NCI-H146 treated with DMSO at 0.1 percent for 48 hours (cell line): Measurements from ENCODE around the gene ZNF655.
"Not testable (repeated sequence)": the region's sequence is repeated elsewhere in the genome, so short reads cannot be mapped to it uniquely, and the experiment has no call there.

Source experiments
- DNase-seq: peaks from one replicate; lab custom pipeline; 2025; ENCODE audit not compliant: unreplicated experiment; lab: John Stamatoyannopoulos, UW

Gene ZNF655

DNA sequence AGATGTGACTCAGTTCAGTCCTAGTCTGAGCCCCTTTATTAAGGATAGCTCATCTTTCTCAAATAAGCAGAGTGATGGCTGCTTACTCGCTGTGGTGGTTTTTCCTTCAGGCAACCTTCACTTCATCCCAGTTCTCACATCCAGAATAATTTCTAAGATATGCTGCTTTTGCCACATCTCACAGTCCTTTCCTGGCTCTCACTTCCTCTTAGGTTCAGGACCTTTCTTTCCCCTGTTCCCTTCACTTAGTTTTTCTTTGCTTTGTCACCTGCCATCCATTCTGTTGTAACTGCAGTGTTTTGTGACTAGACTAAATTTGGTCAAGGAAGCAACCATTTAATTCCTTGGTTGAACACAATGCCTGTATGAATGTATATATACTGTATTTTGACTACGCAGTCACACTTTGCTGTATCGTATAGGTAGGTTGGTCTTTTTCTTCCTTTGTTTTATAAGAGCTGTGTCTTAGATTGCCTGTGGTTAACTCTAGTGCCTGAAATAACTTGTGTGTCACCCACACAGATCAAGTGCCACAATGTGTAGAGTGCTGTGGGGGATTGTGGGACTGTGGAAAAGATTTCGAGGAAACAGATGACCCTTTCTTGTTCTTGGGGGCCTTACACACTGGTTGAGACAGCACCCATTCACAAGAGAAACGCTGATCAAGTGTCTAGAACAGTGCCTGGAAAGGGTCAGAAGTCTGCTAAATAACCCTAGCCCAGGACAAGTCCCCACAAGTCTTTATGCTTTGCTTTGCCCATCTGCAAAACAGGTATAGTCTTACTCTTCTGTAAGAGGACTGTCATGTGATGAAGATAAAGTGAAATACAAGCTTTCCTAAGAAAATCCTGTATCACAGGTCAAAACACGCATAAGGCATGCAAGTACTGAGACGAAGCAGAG lies 2.6 kb downstream of the ZNF655 start:
- no peak for DNase-seq

DNA sequence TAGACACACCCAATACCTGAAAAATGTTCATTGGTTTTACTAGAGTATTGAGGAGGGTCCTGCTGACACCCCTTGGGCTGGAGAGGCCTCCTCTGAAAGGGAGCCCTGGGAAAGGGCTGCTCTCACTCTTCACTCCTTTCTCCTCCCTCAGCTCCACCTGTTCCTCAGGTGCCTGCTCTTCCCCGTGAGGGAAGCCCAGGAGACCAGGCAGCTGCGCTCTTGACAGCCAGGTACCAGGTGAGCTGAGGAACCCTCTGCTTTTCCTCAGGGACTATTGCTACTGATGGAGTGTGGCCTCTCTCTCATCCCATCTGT lies 3.3 kb downstream of the ZNF655 start:
- no peak for DNase-seq

DNA sequence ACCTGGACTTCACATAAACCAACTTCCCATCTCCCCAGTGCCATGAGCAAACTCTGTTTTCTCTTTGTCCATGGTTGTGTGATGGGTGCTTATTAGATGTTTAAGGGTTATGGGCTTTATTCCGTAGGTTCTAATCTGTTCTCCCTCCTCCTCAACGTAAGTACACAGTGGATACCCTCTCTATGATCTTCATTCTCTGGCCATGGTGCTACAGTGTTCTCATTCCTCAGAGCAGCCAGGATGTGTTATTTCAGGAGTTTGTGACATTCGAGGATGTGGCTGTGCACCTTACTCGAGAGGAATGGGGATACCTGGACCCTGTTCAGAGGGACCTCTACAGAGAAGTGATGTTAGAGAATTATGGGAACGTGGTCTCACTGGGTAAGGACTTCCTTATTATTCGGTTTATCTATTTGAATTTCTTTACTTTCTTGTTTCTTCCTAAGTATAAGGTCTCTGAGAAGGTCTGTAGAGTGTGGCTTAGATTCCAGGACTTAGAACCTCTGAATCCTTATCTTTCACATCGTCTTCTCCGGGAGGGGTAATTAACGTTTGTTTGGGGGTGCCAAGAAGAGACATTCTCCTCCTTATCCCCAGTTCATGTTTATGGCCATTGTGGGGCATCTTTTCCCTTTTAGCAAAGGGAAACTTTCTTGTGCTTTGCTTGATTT lies 3.8 kb downstream of the ZNF655 start:
- DNase-seq: no peak

DNA sequence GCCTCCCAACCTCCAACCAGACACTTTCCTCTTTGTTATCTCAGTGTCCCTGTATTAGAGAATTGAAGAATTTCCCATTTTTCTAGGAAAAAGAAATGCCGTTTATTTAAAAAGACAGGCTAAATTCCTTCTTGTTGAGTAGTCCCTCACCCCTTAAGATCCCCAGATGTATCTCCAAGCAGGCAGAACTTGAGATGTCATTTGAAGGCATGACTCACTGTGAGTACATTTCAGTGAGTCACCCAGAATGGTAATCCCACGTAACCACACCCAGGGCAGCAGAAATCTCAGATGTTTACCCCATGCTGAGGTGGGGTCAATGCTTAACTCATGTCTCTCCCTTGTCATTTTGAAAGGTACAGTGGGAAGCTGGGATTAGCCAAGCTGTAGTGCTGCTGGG lies 4.4 kb downstream of the ZNF655 start:
- no peak for DNase-seq

DNA sequence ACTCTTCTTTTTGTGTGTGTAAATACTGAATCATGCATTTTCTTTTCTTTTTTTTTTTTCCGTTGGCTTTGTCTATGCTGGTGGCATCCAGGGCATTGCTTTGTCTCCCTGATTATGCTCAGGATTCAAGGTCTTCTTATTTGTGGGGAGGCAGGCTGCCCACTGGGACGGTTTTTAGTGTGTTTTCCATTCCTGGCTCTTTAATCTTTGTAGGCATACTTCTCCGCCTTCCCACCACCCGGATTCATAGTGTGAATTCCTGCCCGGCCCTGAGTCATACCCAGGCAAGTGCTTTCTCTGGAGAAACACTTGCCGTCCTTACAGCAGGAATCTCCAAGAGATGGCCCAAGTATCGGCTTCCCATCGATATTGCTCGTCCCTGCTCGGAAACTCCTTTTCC lies 5.2 kb downstream of the ZNF655 start:
- no peak for DNase-seq

DNA sequence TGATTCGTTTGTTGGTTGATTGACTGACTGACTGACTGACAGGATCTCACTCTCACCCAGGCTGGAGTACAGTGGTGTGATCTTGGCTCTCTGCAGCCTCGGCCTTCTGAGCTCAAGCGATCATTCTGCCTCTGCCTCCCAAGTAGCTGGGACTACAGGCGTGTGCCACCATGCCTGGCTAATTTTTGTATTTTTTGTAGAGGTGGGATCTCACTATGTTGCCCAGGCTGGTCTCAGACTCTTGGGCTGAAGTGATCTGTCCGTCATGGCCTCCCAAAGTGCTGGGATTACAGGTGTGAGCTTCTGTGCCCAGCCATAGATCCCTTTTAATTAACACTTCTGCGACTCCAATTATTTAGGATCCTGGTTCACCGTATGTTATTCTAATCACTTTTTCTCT lies 10.3 kb downstream of the ZNF655 start:
- not testable (repeated sequence) for DNase-seq

DNA sequence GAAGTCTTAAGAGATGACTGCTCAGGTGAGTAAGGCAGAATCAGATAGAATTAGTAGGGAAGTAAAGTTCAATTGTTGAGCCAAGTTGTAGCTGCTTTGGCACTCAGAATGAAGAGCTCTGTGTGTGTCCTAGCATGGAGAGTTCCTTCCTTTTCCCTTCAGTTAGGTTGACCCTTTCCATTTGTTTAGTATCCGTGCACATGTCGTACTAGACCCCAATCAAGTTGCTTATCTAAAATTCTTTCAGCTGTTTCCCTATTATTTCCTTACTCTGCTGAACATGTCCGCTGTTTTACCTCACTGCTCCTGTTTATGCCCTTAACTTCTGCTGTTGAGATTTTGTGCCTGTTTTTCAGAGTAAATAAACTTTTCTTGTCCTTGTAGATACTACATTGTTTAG lies 13.3 kb downstream of the ZNF655 start:
- DNase-seq: no peak

DNA sequence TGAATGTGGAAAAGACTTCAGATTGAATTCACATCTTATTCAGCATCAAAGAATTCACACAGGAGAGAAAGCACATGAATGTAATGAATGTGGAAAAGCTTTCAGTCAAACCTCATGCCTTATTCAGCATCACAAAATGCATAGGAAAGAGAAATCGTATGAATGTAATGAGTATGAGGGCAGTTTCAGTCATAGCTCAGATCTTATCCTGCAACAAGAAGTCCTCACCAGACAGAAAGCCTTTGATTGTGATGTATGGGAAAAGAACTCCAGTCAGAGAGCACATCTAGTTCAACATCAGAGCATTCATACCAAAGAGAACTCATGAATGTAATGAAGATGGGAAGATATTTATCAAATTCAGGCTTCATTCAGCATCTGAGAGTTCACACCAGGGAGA lies 14.8 kb downstream of the ZNF655 start:
- DNase-seq: no peak

DNA sequence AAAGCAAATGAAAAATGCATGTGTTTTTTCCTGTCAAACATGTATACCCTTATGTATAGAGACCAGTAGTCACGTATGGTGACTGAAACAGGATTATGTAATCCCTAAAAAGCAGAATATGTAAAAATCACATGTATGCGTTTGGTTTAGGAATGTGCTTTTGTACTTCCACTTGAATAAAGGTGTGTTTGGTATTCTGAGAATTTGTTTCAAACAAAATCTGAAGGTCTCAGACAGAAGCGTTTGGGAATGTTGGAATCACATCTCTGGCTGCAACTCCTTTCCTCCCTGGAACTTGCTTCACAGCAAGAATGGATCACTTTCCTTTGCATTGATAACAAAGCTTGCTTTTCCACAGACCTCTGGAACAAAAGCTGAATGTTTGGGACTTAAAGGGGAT lies 17.8 kb downstream of the ZNF655 start:
- DNase-seq: no peak

DNA sequence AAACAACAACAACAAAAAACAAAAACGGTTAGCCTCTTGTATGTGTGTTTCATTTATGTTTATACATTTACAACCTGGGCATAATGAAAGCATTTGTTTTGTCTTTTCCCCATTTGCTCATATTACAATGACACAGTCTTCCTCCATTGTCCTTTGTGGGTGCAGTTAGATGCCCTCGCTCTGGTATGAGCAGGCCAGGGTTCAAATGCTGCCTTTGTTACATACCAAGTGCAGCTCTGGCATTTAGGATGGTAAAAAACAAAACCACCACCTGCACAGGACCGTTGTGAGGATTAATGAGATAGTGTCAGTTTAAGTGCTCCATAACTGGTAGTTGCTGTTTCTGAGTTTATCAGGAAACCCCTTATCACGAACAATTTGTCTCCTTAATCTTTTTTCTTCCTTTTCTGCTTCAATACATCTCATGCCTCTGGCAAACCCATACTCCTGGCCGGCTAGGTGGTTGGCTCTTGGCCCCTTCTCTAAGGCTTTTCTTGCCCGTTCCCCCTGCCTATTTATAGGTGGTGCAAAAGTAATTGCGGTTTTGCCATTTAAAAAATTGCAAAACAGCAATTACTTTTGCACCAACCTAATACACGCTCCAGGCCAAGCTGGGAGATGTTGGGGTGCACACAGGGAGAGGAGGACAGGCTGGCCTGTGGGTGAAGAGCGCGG lies 21.0 kb downstream of the ZNF655 start:
- no peak for DNase-seq

DNA sequence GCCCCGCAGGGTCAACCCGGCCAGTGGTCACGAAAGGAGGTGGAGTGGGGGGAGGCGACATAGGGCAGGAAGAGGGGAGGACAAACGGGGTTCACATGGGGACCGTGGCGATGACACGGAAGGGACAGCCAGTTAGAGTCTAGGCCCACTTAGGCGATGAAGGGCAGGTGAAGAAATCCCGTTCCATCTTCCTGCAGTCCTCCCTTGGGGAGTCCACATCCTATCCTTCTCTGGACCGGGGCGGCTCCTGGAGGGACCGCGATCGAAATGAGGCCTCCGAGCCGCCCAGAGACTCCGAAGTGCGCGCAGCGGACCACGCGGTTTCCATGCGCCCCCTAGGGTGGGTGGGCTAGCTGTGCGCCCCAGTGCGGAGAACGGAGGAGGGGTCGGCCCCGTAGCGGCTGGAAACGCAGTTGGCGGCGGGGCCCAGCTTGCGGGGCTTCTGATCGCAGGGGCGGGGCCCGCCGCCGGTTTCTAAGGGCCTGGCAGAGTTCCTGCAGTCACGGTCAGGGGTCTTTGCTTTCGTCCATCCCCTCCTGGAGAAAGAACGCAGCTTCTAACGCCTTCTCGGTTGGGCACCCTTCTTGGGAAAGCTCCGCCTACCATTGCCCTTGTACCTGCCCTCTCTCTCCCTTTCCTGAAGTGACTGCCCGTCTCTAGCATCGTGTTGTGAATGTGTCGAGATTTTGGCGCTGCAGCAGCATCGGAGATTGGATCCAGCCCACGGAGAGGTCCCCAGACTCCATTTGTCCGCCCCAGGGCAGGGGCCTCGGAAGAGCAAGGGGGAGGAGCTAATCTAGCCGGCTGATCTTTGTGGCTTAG lies 21.7 kb downstream of the ZNF655 start:
- peak; percentile 43 for DNase-seq

DNA sequence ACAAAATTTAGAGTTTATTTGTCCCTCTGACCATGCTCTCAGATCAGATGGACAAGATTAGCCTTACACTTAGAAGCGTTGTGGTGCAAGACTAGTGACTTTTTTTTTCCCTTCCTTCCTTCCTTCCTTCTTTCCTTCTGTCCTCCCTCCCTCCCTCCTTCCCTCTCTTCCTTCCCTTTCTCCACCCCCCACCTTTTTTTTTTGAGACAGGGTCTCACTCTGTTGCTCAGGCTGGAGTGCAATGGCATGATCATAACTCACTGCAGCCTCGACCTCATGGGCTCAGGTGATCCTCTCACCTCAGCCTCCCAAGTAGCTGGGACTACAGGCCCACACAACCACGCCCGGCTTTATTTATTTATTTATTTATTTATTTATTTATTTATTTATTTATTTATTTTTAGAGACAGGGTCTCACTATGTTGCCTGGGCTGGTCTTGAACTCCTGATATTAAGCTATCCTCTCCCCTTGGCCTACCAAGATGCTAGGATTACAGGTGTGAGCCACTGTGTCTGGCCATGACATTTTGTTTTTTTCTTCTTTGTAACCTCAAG lies 22.4 kb downstream of the ZNF655 start:
- not testable (repeated sequence) for DNase-seq

DNA sequence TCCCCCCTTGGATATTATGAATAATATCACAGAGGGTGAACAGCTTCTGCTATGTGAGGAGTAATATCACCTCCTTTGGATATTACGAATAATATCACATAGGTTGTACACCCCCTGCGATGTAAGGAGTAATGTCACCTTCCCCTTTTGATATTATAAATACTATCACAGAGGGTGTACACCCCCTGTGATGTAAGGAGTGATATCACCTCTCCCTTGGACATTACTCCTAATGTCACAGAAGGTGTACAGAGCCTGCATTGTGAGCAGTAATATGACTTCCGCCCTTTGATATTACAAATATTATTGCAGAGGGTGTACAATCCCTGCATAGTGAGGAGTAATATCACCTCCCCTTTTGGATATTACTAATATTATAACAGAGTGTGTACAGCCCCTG lies 30.4 kb downstream of the ZNF655 start:
- DNase-seq: no peak

DNA sequence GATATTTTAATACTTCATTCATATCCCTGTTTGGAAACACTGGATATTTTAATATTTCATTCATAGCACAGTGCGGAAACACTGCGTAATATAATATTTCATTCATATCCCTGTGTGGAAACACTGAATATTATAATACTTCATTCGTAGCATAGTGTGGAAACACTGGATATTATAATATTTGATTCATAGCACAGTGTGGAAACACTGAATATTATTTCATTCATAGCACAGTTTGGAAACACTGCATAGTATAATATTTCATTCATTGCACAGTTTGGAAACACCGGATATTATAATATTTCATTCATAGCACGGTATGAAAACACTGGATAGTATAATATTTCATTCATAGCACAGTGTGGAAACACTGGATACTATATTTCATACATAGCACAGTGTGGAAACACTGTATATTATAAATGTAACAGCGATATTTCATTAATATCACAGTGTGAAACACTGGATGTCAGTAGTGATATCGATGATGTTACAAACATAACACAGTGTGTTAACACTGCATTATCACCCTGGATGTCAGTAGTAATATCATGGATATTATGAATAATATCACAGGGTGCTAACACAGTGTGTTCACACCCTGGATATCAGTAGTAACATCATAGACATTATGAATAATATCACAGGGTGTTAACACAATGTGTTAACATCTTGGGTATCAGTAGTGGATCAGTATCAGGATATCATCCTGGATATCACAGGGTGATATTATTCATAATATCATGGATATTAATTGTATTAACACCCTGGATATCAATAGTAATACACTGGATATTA lies 36.7 kb downstream of the ZNF655 start:
- no peak for DNase-seq

DNA sequence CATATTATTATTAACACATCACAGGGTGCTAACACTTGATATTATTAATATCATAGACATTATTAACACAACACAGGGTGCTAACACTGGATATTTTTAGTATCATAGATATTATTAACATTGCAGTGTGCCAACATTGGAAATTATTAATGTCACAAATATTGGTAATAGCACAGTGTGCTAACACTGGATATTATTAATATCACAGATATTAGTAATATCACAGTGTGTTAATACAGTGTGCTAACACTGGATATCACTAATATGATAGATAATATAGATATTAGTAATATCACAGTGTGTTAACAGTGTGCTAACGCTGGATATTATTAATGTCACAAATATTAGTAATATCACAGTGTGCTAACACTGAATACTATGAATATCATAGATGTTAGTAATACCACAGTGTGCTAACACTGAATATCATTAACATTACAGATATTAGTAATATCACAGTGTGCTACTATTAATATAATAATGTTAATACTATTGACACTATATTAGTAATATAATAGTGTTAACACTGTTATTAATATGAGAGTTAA lies 38.0 kb downstream of the ZNF655 start:
- no peak for DNase-seq

DNA sequence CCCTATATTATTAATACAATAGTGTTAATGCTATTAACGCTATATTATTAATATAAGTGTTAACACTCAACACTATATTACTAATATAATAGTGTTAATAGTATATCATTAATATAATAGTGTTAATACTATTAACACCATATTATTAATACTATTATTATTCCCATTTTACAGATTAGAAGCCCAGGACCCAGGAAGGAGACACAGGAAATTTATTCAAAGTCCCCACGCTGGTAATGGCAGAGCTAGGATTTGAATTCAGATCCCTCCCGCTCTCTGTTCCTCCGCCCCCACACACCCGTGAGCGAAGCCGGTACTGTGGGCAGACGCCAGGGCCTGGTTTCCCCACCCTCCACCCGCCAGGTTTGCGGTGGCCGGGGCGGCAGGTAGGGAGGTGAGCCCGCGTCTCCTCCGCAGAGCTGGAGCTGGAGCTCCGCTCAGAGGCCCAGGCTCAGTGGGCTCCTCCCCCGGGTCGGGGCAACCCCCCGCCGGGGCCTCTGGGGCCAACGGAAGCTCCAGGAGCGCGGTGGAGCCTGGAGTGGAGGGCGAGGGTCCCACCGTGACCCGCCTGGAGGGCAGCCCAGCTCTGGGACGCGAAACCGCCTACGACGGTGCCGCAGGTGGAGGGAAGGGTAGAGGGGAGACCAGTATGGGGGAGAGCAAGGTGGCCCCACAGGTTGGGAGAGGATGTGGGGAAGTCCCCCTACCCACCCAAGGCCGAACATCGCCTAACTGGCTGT lies 39.5 kb downstream of the ZNF655 start, which contains the start of gene TMEM225B:
TMEM225B (plus strand) TSS at position 506 of the 740 bp plus-strand sequence. CDS start 6,122 bp downstream, outside the sequence.
- no peak for DNase-seq

DNA sequence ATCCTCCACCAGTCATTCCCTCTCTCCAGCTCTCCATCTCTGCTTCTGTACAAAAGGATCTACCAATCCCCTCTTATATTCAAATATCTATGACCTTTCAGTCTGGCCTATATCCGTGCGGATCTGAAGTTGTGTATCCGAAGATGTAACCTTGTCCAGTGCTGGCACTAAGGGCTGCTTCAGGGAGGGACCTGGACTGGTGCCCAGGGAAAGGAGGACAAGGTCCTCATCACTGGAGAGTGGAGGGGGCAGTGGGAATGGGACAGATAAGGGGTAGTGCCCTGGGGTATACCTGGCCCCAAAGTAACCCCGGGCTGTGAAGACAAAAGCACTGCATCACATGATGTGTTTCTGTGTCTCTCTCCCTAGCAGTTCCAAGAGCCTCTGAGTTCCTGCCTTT lies 41.4 kb downstream of the ZNF655 start:
- no peak for DNase-seq

DNA sequence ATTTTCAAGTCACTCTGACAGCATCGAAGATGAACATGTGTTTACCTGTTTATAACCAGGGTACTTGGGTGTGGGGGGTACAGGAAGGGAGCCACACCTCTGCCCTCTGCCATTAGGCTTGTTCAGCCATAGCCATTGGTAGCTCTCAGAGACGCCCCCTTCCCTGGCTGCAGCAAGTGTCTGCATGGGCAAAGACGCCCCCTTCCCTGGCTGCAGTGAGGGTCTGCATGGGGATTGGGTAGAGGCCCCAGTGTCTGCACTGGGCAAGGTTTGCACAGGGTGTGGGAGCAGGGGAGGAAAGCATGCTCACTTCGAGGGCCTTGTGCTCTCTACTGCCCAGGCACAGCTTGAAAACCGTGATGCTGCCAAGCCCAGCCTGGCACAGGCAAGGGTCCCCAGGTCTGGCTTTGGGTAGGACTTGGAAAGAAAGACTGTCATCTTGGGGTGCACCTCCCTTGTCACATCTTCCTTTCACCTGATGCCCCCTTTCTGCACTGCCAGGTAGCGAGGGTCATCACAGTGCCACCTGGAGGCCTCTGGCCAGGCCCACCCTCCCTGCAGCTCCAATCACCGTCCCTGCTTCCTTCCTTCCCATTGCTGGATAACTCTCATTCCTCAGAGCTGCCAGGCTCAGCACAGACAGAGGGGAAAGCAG lies 43.3 kb downstream of the ZNF655 start:
- DNase-seq: no peak
